IPS-18a (cell line): ENCODE results near the gene DYSF.

Experiments used
- H3K27ac ChIP-seq: one replicate; pipeline ENCODE4 v1.5.1; 2013; ENCODE audit warnings: low read length
- H3K27me3 ChIP-seq: one replicate; pipeline ENCODE4 v1.6.1; 2013; ENCODE audit warnings: mild to moderate bottlenecking, low read length; ENCODE audit not compliant: control insufficient read depth, insufficient read depth
- H3K36me3 ChIP-seq: one replicate; pipeline ENCODE4 v1.6.1; 2013; ENCODE audit warnings: low read depth, low read length; ENCODE audit not compliant: control insufficient read depth
- H3K4me1 ChIP-seq: one replicate; pipeline ENCODE4 v1.6.1; 2013; ENCODE audit warnings: low read depth, low read length; ENCODE audit not compliant: control insufficient read depth
- H3K4me3 ChIP-seq: one replicate; pipeline ENCODE4 v1.5.1; 2013; ENCODE audit warnings: low read length
- H3K9ac ChIP-seq: one replicate; pipeline ENCODE4 v1.6.1; 2013; ENCODE audit warnings: mild to moderate bottlenecking, low read length, moderate library complexity
- H3K9me3 ChIP-seq: one replicate; pipeline ENCODE4 v1.6.1; 2013; ENCODE audit warnings: low read depth, low read length; ENCODE audit not compliant: control insufficient read depth

DYSF gene

DNA sequence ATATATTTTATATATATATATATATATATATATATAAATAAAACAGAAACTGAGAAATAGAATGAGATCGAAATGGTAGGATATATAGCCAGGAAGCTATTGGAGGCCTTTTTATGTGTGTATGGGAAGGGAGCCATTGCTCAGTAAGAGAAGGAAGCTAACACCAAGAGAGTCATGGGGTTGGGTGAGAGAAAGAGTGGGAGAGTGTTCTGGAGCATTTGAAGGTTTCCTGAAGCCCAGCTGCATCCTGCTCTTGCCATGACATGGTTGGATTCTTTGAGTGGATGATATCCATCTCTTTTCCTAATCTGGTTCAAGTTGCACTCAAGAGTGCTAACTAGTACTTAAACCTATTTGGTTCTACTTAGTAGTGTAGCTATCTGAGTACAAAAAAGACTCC is 282.3 kb downstream of the DYSF start:
- Histone ChIP-seq H3K36me3 (no peaks in the 10 kb centered on the region), H3K4me3 (no peak overlapping the region), H3K9me3 (no peaks in the 10 kb centered on the region), H3K27ac (no peak overlapping the region), H3K4me1 (no peaks in the 10 kb centered on the region), H3K9ac (no peak overlapping the region), H3K27me3 (no peaks in the 10 kb centered on the region)
